ENCODE results near the gene RAB11FIP2.

The RAB11FIP2 gene

GRCh38 chr10:117965984-117966383 lies 80.8 kb downstream of the RAB11FIP2 start:
- TF ChIP-seq, protein P1, sequence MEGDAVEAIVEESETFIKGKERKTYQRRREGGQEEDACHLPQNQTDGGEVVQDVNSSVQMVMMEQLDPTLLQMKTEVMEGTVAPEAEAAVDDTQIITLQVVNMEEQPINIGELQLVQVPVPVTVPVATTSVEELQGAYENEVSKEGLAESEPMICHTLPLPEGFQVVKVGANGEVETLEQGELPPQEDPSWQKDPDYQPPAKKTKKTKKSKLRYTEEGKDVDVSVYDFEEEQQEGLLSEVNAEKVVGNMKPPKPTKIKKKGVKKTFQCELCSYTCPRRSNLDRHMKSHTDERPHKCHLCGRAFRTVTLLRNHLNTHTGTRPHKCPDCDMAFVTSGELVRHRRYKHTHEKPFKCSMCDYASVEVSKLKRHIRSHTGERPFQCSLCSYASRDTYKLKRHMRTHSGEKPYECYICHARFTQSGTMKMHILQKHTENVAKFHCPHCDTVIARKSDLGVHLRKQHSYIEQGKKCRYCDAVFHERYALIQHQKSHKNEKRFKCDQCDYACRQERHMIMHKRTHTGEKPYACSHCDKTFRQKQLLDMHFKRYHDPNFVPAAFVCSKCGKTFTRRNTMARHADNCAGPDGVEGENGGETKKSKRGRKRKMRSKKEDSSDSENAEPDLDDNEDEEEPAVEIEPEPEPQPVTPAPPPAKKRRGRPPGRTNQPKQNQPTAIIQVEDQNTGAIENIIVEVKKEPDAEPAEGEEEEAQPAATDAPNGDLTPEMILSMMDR (IDR thresholded peaks at IDR 0.05; ENCODE audit: unreplicated experiment in 3 of 3) = no peak
- Mint-ChIP-seq H3K27ac (no peak overlapping the region), H3K9me3 (no peaks in the 10 kb centered on the region), H3K4me1 (no peaks in the 10 kb centered on the region), H3K36me3 (ENCODE audit: low read depth) (no peaks in the 10 kb centered on the region), H3K27me3 (ENCODE audit: low read depth) (peaks cover 4% of the 10 kb centered on the region), H3K4me3 (no peak overlapping the region)

GRCh38 chr10:117964536-117964935 lies 82.2 kb downstream of the RAB11FIP2 start:
- Mint-ChIP-seq H3K4me3 (no peak overlapping the region), H3K9me3 (no peaks in the 10 kb centered on the region), H3K4me1 (no peaks in the 10 kb centered on the region), H3K27ac (no peak overlapping the region), H3K27me3 (ENCODE audit: low read depth) (peaks cover 4% of the 10 kb centered on the region), H3K36me3 (ENCODE audit: low read depth) (no peaks in the 10 kb centered on the region)
- TF ChIP-seq, protein P1 (IDR thresholded peaks at IDR 0.05; ENCODE audit: unreplicated experiment in 3 of 3) = no peak

DNA sequence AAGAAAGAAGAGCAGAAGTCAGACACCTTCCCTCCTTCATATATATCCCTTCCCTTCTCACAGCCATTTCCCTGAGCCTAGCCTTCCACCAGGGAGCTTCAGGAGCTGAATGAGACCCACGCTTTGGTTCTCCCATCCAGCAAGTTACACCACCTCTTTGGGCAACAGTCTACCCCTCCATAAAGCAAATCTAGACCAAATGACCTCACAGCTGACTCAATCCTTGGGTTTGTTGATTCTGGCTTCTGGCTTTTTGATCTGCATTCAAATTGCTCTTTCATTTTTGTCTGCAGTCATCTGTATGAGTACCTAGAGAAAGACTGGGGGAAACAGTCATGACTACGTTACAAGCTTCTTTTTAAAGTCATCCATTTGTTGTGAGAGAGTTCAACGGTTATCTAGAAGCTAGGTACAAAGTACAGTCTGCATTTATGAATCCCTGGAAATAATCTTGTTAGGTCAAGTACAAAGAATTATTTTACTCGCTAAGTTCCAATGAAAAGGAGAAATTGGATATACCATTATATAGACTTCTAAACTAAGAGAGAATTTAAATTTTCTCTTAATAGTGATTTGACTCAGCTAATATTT lies 86.3 kb downstream of the RAB11FIP2 start:
- H3K27ac Mint-ChIP-seq = no peak overlapping the region

DNA sequence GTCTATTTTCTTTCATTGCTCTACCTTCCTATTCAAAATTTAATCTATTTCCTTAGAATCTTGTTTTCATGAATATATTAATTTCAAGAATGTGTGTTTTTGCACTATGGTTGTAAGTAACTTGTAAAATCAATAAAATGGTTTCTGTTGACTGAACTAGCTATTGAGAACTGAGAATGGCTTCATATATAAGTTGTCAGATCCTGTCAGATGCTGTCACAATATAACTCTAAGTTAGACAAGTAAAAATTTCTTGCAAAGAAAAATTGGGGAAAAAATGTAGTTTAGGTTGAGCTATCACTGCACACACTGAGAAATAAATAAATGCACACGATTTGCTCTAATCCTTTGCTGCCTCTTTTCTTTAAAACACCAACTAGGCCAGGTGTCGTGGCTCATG lies 89.8 kb downstream of the RAB11FIP2 start:
- TF ChIP-seq, protein P1 (IDR thresholded peaks at IDR 0.05; ENCODE audit: unreplicated experiment in 3 of 3) = no peak
- Mint-ChIP-seq H3K4me3 (no peak overlapping the region), H3K9me3 (no peaks in the 10 kb centered on the region), H3K36me3 (ENCODE audit: low read depth) (no peaks in the 10 kb centered on the region), H3K4me1 (no peaks in the 10 kb centered on the region), H3K27me3 (ENCODE audit: low read depth) (peaks cover 3% of the 10 kb centered on the region), H3K27ac (no peak overlapping the region)

More for the DNA sequence above, 86.3 kb downstream of the RAB11FIP2 start:
- Mint-ChIP-seq H3K27me3 (ENCODE audit: low read depth) (peaks cover 4% of the 10 kb centered on the region), H3K9me3 (no peaks in the 10 kb centered on the region), H3K4me3 (no peak overlapping the region), H3K4me1 (no peaks in the 10 kb centered on the region), H3K36me3 (ENCODE audit: low read depth) (no peaks in the 10 kb centered on the region)
- TF ChIP-seq, protein P1 (IDR thresholded peaks at IDR 0.05; ENCODE audit: unreplicated experiment in 3 of 3) = no peak

DNA sequence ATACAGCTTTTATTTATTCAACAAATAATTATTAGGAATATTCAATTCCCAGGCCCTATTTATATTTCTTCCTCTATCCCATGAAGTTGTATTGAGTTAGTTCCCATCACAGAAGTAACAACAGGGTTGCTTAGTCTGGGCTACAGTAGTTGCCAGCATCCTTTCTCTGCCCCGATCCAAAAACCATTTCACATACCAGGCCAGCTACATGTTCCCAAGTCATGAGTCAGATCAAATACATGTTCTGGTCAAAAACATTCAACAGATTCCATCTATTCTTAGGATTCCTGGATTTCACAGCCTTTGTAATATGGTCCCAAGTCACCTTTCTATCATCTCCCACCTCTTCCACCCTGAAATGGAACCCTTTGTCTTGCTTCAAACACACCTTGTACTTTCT lies 91.6 kb downstream of the RAB11FIP2 start:
- Mint-ChIP-seq H3K4me3 (no peak overlapping the region), H3K27ac (no peak overlapping the region), H3K9me3 (no peaks in the 10 kb centered on the region), H3K36me3 (ENCODE audit: low read depth) (no peaks in the 10 kb centered on the region), H3K27me3 (ENCODE audit: low read depth) (peaks cover 3% of the 10 kb centered on the region), H3K4me1 (no peaks in the 10 kb centered on the region)
- TF ChIP-seq, protein P1 (IDR thresholded peaks at IDR 0.05; ENCODE audit: unreplicated experiment in 3 of 3) = no peak

All from nephron (organoid).